Liver (tissue), 9 donors: ENCODE measurements around the gene MXD3. TPM values are rescaled to one million over a fixed set of nuclear protein-coding genes. Genes with fewer than 3 reads are reported as not detected.

Source experiments
- DNase-seq: peaks from one replicate; pipeline ENCODE4 v3.0.0-alpha.2; 2017; ENCODE audit warnings: low spot score
- H3K27ac ChIP-seq, 2 donors: one replicate each; pipeline ENCODE4 v1.7.0; 2013; ENCODE audit warnings: inconsistent platforms in 2 of 2, low read length in 2 of 2, control low read depth in 1 of 2, low read depth in 1 of 2, mild to moderate bottlenecking in 1 of 2
- H3K27me3 ChIP-seq, 4 donors: one replicate each; pipeline versions ENCODE4 v1.6.1 to v1.7.0; 2013; ENCODE audit warnings: low read length in 3 of 4, inconsistent platforms in 1 of 4, mild to moderate bottlenecking in 1 of 4, moderate library complexity in 1 of 4; ENCODE audit not compliant: control insufficient read depth in 4 of 4, insufficient read depth in 4 of 4
- H3K36me3 ChIP-seq, 4 donors: one replicate each; pipeline versions ENCODE4 v1.6.1 to v1.7.0; 2013; ENCODE audit warnings: low read length in 3 of 4, mild to moderate bottlenecking in 3 of 4, low read depth in 1 of 4, moderate library complexity in 1 of 4; ENCODE audit not compliant: control insufficient read depth in 4 of 4, insufficient read depth in 3 of 4
- H3K4me1 ChIP-seq, 4 donors: one replicate each; pipeline versions ENCODE4 v1.6.1 to v1.7.0; 2013; ENCODE audit warnings: low read length in 3 of 4, mild to moderate bottlenecking in 3 of 4, moderate library complexity in 1 of 4; ENCODE audit not compliant: control insufficient read depth in 4 of 4, insufficient read depth in 4 of 4
- H3K4me3 ChIP-seq, 3 donors: one replicate each; pipeline versions ENCODE4 v1.6.1 to v1.7.0; 2013; ENCODE audit warnings: low read length in 3 of 3, control low read depth in 1 of 3, low read depth in 1 of 3, mild to moderate bottlenecking in 1 of 3
- H3K9ac ChIP-seq, 2 donors: one replicate each; pipeline ENCODE4 v1.7.0; 2013; ENCODE audit warnings: low read length in 2 of 2, mild to moderate bottlenecking in 2 of 2, moderate library complexity in 2 of 2, control low read depth in 1 of 2, low read depth in 1 of 2
- H3K9me3 ChIP-seq, 4 donors: one replicate each; pipeline versions ENCODE4 v1.6.1 to v1.7.0; 2013; ENCODE audit warnings: low read length in 3 of 4; ENCODE audit not compliant: control insufficient read depth in 4 of 4
- ATF3 ChIP-seq: IDR thresholded peaks from 2 replicates; pipeline ENCODE4 v1.6.1; 2016; ENCODE audit warnings: antibody characterized with exemption
- CTCF ChIP-seq: fragments of 150-350 bp; IDR thresholded peaks from 2 replicates; pipeline ENCODE4 v1.5.1; 2017; ENCODE audit warnings: improper control_type of control experiment, low read depth, low read length; ENCODE audit not compliant: missing input control
- EGR1 ChIP-seq, 2 donors: IDR thresholded peaks; 2 replicates each; pipeline ENCODE4 v1.6.1; 2016 to 2018; ENCODE audit warnings: antibody characterized with exemption in 2 of 2, low read depth in 2 of 2
- FOXA1 ChIP-seq: IDR thresholded peaks from 2 replicates; pipeline ENCODE4 v1.6.1; 2016; ENCODE audit warnings: antibody characterized with exemption
- FOXA2 ChIP-seq: IDR thresholded peaks from 2 replicates; pipeline ENCODE4 v1.6.1; 2016; ENCODE audit warnings: antibody characterized with exemption
- GABPA ChIP-seq, 2 donors: IDR thresholded peaks in 1 of 2; conservative IDR thresholded peaks in 1 of 2; 2 replicates each; pipeline ENCODE4 v1.6.1; 2016; ENCODE audit warnings: antibody characterized with exemption in 2 of 2, mild to moderate bottlenecking in 1 of 2, moderate library complexity in 1 of 2
- HNF4A ChIP-seq, 2 donors: conservative IDR thresholded peaks; 2 replicates each; pipeline ENCODE4 v1.6.1; 2016; ENCODE audit warnings: antibody characterized with exemption in 2 of 2, mild to moderate bottlenecking in 2 of 2
- HNF4G ChIP-seq: IDR thresholded peaks from 2 replicates; pipeline ENCODE4 v1.6.1; 2016; ENCODE audit warnings: antibody characterized with exemption
- JUND ChIP-seq, 2 donors: IDR thresholded peaks; 2 replicates each; pipeline ENCODE4 v1.6.1; 2016; ENCODE audit warnings: antibody characterized with exemption in 2 of 2
- MAX ChIP-seq: IDR thresholded peaks from 2 replicates; pipeline ENCODE4 v1.6.1; 2016; ENCODE audit warnings: antibody characterized with exemption
- NR2F2 ChIP-seq: IDR thresholded peaks from 2 replicates; pipeline ENCODE4 v1.6.1; 2016; ENCODE audit warnings: antibody characterized with exemption
- RAD21 ChIP-seq, 2 donors: IDR thresholded peaks; 2 replicates each; pipeline ENCODE4 v1.6.1; 2016; ENCODE audit warnings: antibody characterized with exemption in 2 of 2, mild to moderate bottlenecking in 2 of 2
- REST ChIP-seq: IDR thresholded peaks from 2 replicates; pipeline ENCODE4 v1.6.1; 2016; ENCODE audit warnings: antibody characterized with exemption, mild to moderate bottlenecking
- RXRA ChIP-seq, 2 donors: IDR thresholded peaks; 2 replicates each; pipeline ENCODE4 v1.6.1; 2017 to 2018; ENCODE audit warnings: antibody characterized with exemption in 2 of 2, mild to moderate bottlenecking in 1 of 2
- SP1 ChIP-seq: IDR thresholded peaks from 2 replicates; pipeline ENCODE4 v1.6.1; 2018; ENCODE audit warnings: antibody characterized with exemption, mild to moderate bottlenecking
- TAF1 ChIP-seq: conservative IDR thresholded peaks from 2 replicates; pipeline ENCODE4 v1.6.1; 2016; ENCODE audit warnings: antibody characterized with exemption, mild to moderate bottlenecking
- YY1 ChIP-seq: IDR thresholded peaks from 2 replicates; pipeline ENCODE4 v1.6.1; 2016; ENCODE audit warnings: antibody characterized with exemption, mild to moderate bottlenecking
- ZBTB33 ChIP-seq: IDR thresholded peaks from 2 replicates; pipeline ENCODE4 v1.6.1; 2016; ENCODE audit warnings: antibody characterized with exemption
- WGBS: extraction: QIAGEN DNeasy Blood & Tissue Kit; methylation state at CpG from one replicate; pipeline ENCODE4 v1.1.7; 2013; 5-methylcytosine and 5-hydroxymethylcytosine counted together
- polyA plus RNA-seq, 2 donors: library from polyadenylated mRNA; stranded (reverse) in 1 of 2; unstranded in 1 of 2; fragments of 200-250 nt in 1 of 2; fragments of >200 nt in 1 of 2; fragmentation: Nextera tagmentation in 1 of 2; extraction: Ambion mirVana in 1 of 2; gene quantifications; one replicate each; pipeline versions ENCODE4 v1.2.1 to v1.2.3, GENCODE V29; 2013 to 2015
- total RNA-seq, 2 donors: library from RNA; depleted of rRNA; stranded (reverse); fragments of >200 nt; gene quantifications; one replicate each; pipeline ENCODE4 v1.2.3, GENCODE V29; 2014
- donor health status: healthy.
- donor health status: healthy.
- donor health status: healthy.
- donor health status: healthy.
- donor health status: healthy.

MXD3 gene
- total and polyA plus RNA-seq, 4 donors, result 1.9 to 36.8 (median 7.0) TPM

GRCh38 chr5:177317959-177318377, 6.3 kb upstream of the MXD3 start (continued):
- TF ChIP-seq TAF1 (no peak), GABPA (IDR thresholded peaks at IDR 0.05 in 1 of 2, conservative IDR thresholded peaks at IDR 0.05 in 1 of 2) (peak in 1 of 2 donors; percentile 52), JUND (IDR thresholded peaks at IDR 0.05) (peak in 1 of 2 donors; percentile 48), FOXA2 (no peak), NR2F2 (no peak), HNF4A (conservative IDR thresholded peaks at IDR 0.05) (peak; percentile 82 to 97), HNF4G (peak; percentile 74)

GRCh38 chr5:177316005-177316404, 4.3 kb upstream of the MXD3 start:
- H3K4me1 ChIP-seq, result peaks cover 7 to 21% (median 17%) of the 10 kb centered on the region in 4 donors
- DNase-seq, result no peak
- H3K9ac ChIP-seq, result no peak overlapping the region
- no peaks in the 10 kb centered on the region for H3K27me3 ChIP-seq
- no peaks in the 10 kb centered on the region for H3K9me3 ChIP-seq
- H3K27ac ChIP-seq, result no peak overlapping the region
- 94% methylated on average over 3 of the region's 3 CpGs for WGBS
- TF ChIP-seq JUND (IDR thresholded peaks at IDR 0.05) (no peak), FOXA1 (no peak), SP1 (no peak), RXRA (IDR thresholded peaks at IDR 0.05) (no peak), REST (no peak), RAD21 (IDR thresholded peaks at IDR 0.05) (no peak), CTCF (no peak), MAX (no peak), EGR1 (IDR thresholded peaks at IDR 0.05; ENCODE audit: low read depth in 2 of 2) (no peak), ATF3 (no peak), GABPA (IDR thresholded peaks at IDR 0.05 in 1 of 2, conservative IDR thresholded peaks at IDR 0.05 in 1 of 2) (no peak), ZBTB33 (no peak), FOXA2 (no peak), TAF1 (no peak), HNF4G (no peak), YY1 (no peak), NR2F2 (no peak), HNF4A (conservative IDR thresholded peaks at IDR 0.05) (no peak)
- H3K4me3 ChIP-seq, result no peak overlapping the region
- no peaks in the 10 kb centered on the region for H3K36me3 ChIP-seq
